H9 (cell line): ENCODE measurements around the gene GATA6. TPM values are rescaled to one million over a fixed set of nuclear protein-coding genes. Genes with fewer than 3 reads are reported as not detected.

ENCODE experiments used
- DNase-seq: peaks from one replicate; pipeline ENCODE4 v3.0.0-alpha.2; 2017
- H2AFZ ChIP-seq: one replicate; pipeline ENCODE4 v1.6.1; 2013; ENCODE audit warnings: mild to moderate bottlenecking, low read length, control low read depth, moderate library complexity
- H2AK5ac ChIP-seq: 2 replicates; pipeline ENCODE4 v1.6.1; 2013; ENCODE audit warnings: low read length, control low read depth, mixed read lengths; ENCODE audit not compliant: insufficient read length
- H2BK120ac ChIP-seq: one replicate; pipeline ENCODE4 v1.6.1; 2013; ENCODE audit warnings: low read depth, mild to moderate bottlenecking, low read length, control low read depth, inconsistent platforms; ENCODE audit not compliant: poor library complexity, severe bottlenecking
- H2BK12ac ChIP-seq: 2 replicates; pipeline ENCODE4 v1.6.1; 2013; ENCODE audit warnings: low read length, control low read depth, mixed read lengths, low read depth; ENCODE audit not compliant: insufficient read length
- H2BK15ac ChIP-seq: 2 replicates; pipeline ENCODE4 v1.6.1; 2013; ENCODE audit warnings: low read depth, low read length, control low read depth
- H2BK20ac ChIP-seq: one replicate; pipeline ENCODE4 v1.6.1; 2013; ENCODE audit warnings: low read depth, mild to moderate bottlenecking, low read length, control low read depth, inconsistent platforms; ENCODE audit not compliant: poor library complexity, severe bottlenecking
- H2BK5ac ChIP-seq: 2 replicates; pipeline ENCODE4 v1.6.1; 2013; ENCODE audit warnings: low read length, control low read depth, mixed read lengths; ENCODE audit not compliant: insufficient read length
- H3K14ac ChIP-seq: 2 replicates; pipeline ENCODE4 v1.6.1; 2013; ENCODE audit warnings: low read length, control low read depth; ENCODE audit not compliant: insufficient read depth
- H3K18ac ChIP-seq: 2 replicates; pipeline ENCODE4 v1.6.1; 2013; ENCODE audit warnings: low read depth, mild to moderate bottlenecking, mixed read lengths, low read length, control low read depth; ENCODE audit not compliant: insufficient read length
- H3K23ac ChIP-seq: 2 replicates; pipeline ENCODE4 v1.6.1; 2013; ENCODE audit warnings: low read length, control low read depth, mixed read lengths, low read depth; ENCODE audit not compliant: insufficient read length
- H3K23me2 ChIP-seq: 2 replicates; pipeline ENCODE4 v1.6.1; 2013; ENCODE audit warnings: low read depth, mild to moderate bottlenecking, mixed read lengths, low read length, control low read depth; ENCODE audit not compliant: insufficient read length, poor library complexity, severe bottlenecking
- H3K27ac ChIP-seq: 2 replicates; pipeline ENCODE4 v1.5.1; 2013; ENCODE audit warnings: low read length, control low read depth, mixed read lengths, low read depth; ENCODE audit not compliant: insufficient read length
- H3K27me3 ChIP-seq: 2 replicates; pipeline ENCODE4 v1.6.1; 2013; ENCODE audit warnings: low read length, control low read depth, inconsistent platforms; ENCODE audit not compliant: insufficient read depth
- H3K4ac ChIP-seq: 2 replicates; pipeline ENCODE4 v1.6.1; 2013; ENCODE audit warnings: low read depth, mild to moderate bottlenecking, control low read depth, inconsistent platforms, low read length, moderate library complexity
- H3K4me1 ChIP-seq: 2 replicates; pipeline ENCODE4 v1.6.1; 2013; ENCODE audit warnings: low read length, control low read depth, inconsistent platforms; ENCODE audit not compliant: insufficient read depth
- H3K4me2 ChIP-seq: 2 replicates; pipeline ENCODE4 v1.6.1; 2013; ENCODE audit warnings: low read length, control low read depth, mixed read lengths; ENCODE audit not compliant: insufficient read length, insufficient read depth
- H3K56ac ChIP-seq: 2 replicates; pipeline ENCODE4 v1.6.1; 2013; ENCODE audit warnings: low read depth, mild to moderate bottlenecking, mixed read lengths, low read length, control low read depth; ENCODE audit not compliant: insufficient read length
- H3K79me1 ChIP-seq: 2 replicates; pipeline ENCODE4 v1.6.1; 2013; ENCODE audit warnings: low read depth, mild to moderate bottlenecking, moderate library complexity, low read length, control low read depth, inconsistent platforms; ENCODE audit not compliant: insufficient read depth, poor library complexity, severe bottlenecking
- H3K79me2 ChIP-seq: 2 replicates; pipeline ENCODE4 v1.6.1; 2013; ENCODE audit warnings: low read length, control low read depth, inconsistent platforms; ENCODE audit not compliant: insufficient read depth
- H3K9ac ChIP-seq: 2 replicates; pipeline ENCODE4 v1.6.1; 2013; ENCODE audit warnings: low read length, control low read depth, mixed read lengths; ENCODE audit not compliant: insufficient read length; ENCODE audit errors: extremely low read depth
- H3K9me3 ChIP-seq: one replicate; pipeline ENCODE4 v1.6.1; 2013; ENCODE audit warnings: low read depth, low read length, inconsistent platforms; ENCODE audit not compliant: control insufficient read depth
- H3T11ph ChIP-seq: one replicate; pipeline ENCODE4 v1.6.1; 2013; ENCODE audit warnings: mild to moderate bottlenecking, low read length, control low read depth, inconsistent platforms
- H4K20me1 ChIP-seq: one replicate; pipeline ENCODE4 v1.6.1; 2013; ENCODE audit not compliant: control insufficient read depth, insufficient read length, insufficient read depth
- H4K5ac ChIP-seq: 2 replicates; pipeline ENCODE4 v1.6.1; 2013; ENCODE audit warnings: low read depth, mild to moderate bottlenecking, mixed read lengths, low read length, control low read depth; ENCODE audit not compliant: insufficient read length
- H4K8ac ChIP-seq: replicated peaks from 2 replicates; pipeline ENCODE4 v1.6.1; 2013; ENCODE audit warnings: low read length, control low read depth, mixed read lengths, low read depth; ENCODE audit not compliant: insufficient read length
- H4K91ac ChIP-seq: 2 replicates; pipeline ENCODE4 v1.6.1; 2013; ENCODE audit warnings: low read depth, mild to moderate bottlenecking, moderate library complexity, mixed read lengths, low read length, control low read depth; ENCODE audit not compliant: insufficient read length
- H3K27ac Mint-ChIP-seq, 3 experiments: 2 replicates in 2 of 3; 3 replicates in 1 of 3; pipeline ENCODE4 v1.8.0; 2020 to 2021; ENCODE audit warnings: mixed read lengths in 3 of 3, mild to moderate bottlenecking in 1 of 3, moderate library complexity in 1 of 3
- H3K27me3 Mint-ChIP-seq: 2 replicates; pipeline ENCODE4 v1.8.0; 2021; ENCODE audit warnings: low read depth, mild to moderate bottlenecking, moderate library complexity, mixed read lengths
- H3K36me3 Mint-ChIP-seq, 3 experiments: 2 replicates in 2 of 3; 3 replicates in 1 of 3; pipeline ENCODE4 v1.8.0; 2020 to 2021; ENCODE audit warnings: low read depth in 3 of 3, mixed read lengths in 3 of 3; ENCODE audit not compliant: insufficient read depth in 1 of 3
- H3K4me1 Mint-ChIP-seq, 2 experiments: 2 replicates each; pipeline ENCODE4 v1.8.0; 2020; ENCODE audit warnings: mixed read lengths in 2 of 2
- H3K4me3 Mint-ChIP-seq, 2 experiments: 2 replicates in 1 of 2; 3 replicates in 1 of 2; pipeline ENCODE4 v1.8.0; 2020 to 2021; ENCODE audit warnings: mild to moderate bottlenecking in 2 of 2, mixed read lengths in 2 of 2, moderate library complexity in 1 of 2
- H3K9me3 Mint-ChIP-seq, 2 experiments: 2 replicates in 1 of 2; 3 replicates in 1 of 2; pipeline ENCODE4 v1.8.0; 2020; ENCODE audit warnings: mild to moderate bottlenecking in 2 of 2, mixed read lengths in 2 of 2, moderate library complexity in 1 of 2
- WGBS: extraction: QIAGEN DNeasy Blood & Tissue Kit; methylation state at CpG from one replicate; pipeline ENCODE4 v1.1.7; 2013; ENCODE audit warnings: missing lambda C conversion rate, low lambda C conversion rate, mixed read lengths; ENCODE audit not compliant: insufficient read length; ENCODE audit errors: extremely low coverage; 5-methylcytosine and 5-hydroxymethylcytosine counted together
- total RNA-seq: library from RNA; stranded (reverse); gene quantifications from 2 replicates; pipeline ENCODE4 v1.2.1, GENCODE V29; 2021
- TF ChIP-seq, protein P1 (sequence below): fragments of 200-600 bp; sonication (generic); conservative IDR thresholded peaks from 3 replicates; pipeline ENCODE4 v1.8.0; 2021; ENCODE audit warnings: antibody characterized with exemption, mild to moderate bottlenecking

GATA6 gene
- total RNA-seq, 1 experiment from 2014 or later: not detected

DNA sequence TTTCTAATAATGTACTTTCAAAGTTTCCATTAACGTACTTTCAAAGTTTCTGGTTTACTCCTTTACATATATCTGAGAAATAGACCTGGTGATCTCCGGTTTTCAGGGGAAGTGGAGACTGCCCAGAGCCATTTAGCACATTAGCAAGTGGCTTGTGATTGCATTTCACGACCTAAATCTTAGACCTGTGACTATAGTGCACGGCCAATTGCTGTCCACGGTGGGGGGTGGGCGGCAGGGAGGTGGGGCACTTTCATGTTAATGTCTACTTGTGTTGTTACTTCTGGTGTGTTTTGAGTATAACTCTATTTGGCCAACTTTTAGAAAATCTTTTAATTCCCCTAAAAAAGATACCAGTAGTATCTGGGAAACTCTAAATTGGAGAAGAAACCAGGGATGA, 11.3 kb downstream of the GATA6 start:
- Histone ChIP-seq H3K4ac (no peak overlapping the region), H3K14ac (no peak overlapping the region), H2BK20ac (no peak overlapping the region), H2BK12ac (no peak overlapping the region), H2BK120ac (no peak overlapping the region), H2AFZ (no peak overlapping the region), H3K4me1 (no peaks in the 10 kb centered on the region), H3K79me1 (no peaks in the 10 kb centered on the region), H4K5ac (no peak overlapping the region), H2BK15ac (no peak overlapping the region), H4K91ac (no peak overlapping the region), H3K27ac (no peak overlapping the region), H3K56ac (no peak overlapping the region), H2AK5ac (no peak overlapping the region), H3K23ac (no peak overlapping the region), H3K18ac (no peak overlapping the region), H3T11ph (no peak overlapping the region), H4K20me1 (no peaks in the 10 kb centered on the region), H3K79me2 (no peaks in the 10 kb centered on the region), H3K9ac (no peak overlapping the region), H4K8ac (no peak overlapping the region), H3K23me2 (peaks cover 4% of the 10 kb centered on the region), H3K4me2 (no peak overlapping the region), H2BK5ac (no peak overlapping the region), H3K27me3 (peaks cover 37% of the 10 kb centered on the region), H3K9me3 (no peaks in the 10 kb centered on the region)
- peaks cover 76% of the 10 kb centered on the region for H3K27me3 Mint-ChIP-seq
- no peak overlapping the region; a peak in 1 of 5 replicates for H3K4me3 Mint-ChIP-seq
- no CpG with 5 or more reads among the region's 6 CpGs for WGBS
- H3K27ac Mint-ChIP-seq: no peak overlapping the region
- DNase-seq: no peak
- H3K9me3 Mint-ChIP-seq: peaks cover 0 to 9% of the 10 kb centered on the region in 2 experiments; a peak in 2 of 5 replicates
- H3K36me3 Mint-ChIP-seq: no peaks in the 10 kb centered on the region
- TF ChIP-seq, protein P1, sequence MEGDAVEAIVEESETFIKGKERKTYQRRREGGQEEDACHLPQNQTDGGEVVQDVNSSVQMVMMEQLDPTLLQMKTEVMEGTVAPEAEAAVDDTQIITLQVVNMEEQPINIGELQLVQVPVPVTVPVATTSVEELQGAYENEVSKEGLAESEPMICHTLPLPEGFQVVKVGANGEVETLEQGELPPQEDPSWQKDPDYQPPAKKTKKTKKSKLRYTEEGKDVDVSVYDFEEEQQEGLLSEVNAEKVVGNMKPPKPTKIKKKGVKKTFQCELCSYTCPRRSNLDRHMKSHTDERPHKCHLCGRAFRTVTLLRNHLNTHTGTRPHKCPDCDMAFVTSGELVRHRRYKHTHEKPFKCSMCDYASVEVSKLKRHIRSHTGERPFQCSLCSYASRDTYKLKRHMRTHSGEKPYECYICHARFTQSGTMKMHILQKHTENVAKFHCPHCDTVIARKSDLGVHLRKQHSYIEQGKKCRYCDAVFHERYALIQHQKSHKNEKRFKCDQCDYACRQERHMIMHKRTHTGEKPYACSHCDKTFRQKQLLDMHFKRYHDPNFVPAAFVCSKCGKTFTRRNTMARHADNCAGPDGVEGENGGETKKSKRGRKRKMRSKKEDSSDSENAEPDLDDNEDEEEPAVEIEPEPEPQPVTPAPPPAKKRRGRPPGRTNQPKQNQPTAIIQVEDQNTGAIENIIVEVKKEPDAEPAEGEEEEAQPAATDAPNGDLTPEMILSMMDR: no peak
- H3K4me1 Mint-ChIP-seq: peaks cover 0 to 14% of the 10 kb centered on the region in 2 experiments; a peak in 2 of 4 replicates
